ENCODE results near the gene AGER. TPM values are rescaled to one million over a fixed set of nuclear protein-coding genes. Genes with fewer than 3 reads are reported as not detected.

AGER gene
- total RNA-seq, 2 donors from 2014 or later, result 29.8 to 35.2 TPM

DNA sequence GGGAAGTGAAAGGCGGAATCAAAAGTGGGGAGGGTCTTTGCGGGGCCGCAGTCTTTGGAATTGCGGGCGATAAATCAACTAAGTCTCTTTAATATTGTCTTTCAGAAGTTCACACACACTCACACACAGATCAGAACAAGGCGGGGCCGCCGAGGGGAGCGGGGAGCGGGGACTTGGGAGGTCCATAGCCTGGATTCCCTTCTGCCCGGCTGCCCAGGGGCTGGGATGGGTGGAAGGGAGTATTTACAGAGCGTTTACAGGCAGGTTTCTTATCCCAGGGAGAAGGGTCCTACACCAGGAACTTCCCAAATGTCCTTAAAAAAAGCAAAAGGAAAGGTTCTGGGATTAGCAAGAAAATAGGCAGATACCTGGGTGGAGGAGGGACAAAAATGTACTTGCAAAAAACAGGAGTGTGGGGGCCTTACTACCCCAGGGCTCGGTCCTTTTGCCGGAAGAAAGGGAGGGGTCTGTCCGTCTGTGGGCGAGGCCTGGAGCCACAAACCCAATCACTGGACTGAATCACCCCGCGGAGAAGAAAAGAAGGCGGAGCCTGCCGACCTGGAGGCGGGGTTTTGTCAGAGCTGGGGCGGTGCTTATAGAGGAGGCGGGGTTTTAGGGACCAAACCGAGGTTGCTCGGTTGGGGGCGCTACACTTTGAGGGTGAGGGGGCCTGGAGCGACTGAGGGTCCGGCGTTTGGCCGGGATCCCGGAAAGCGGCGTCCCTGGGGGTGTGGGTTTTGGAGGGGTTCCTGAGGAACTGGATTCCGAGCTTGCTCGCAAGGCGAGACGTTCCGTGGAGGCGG lies 35.6 kb downstream of the AGER start:
- Mint-ChIP-seq H3K4me1 (peaks cover 56% of the 10 kb centered on the region), H3K4me3 (peak overlapping the region; percentile 27), H3K36me3 (ENCODE audit: low read depth) (no peaks in the 10 kb centered on the region), H3K9me3 (no peaks in the 10 kb centered on the region), H3K27ac (no peak overlapping the region), H3K27me3 (ENCODE audit: insufficient read depth) (peaks cover 32% of the 10 kb centered on the region)
- Histone ChIP-seq H3K9ac (ENCODE audit: extremely low read depth, low read length, poor library complexity, severe bottlenecking) (no peak overlapping the region), H3K27ac (ENCODE audit: low read depth, low read length) (no peak overlapping the region), H3K36me3 (ENCODE audit: control insufficient read depth, insufficient read depth, low read length) (no peaks in the 10 kb centered on the region), H3K4me1 (ENCODE audit: control insufficient read depth, insufficient read depth, low read length) (peaks cover 14% of the 10 kb centered on the region), H3K4me3 (ENCODE audit: low read length) (no peak overlapping the region), H3K27me3 (ENCODE audit: control insufficient read depth, insufficient read depth, low read length, poor library complexity, severe bottlenecking) (no peaks in the 10 kb centered on the region), H3K9me3 (ENCODE audit: control insufficient read depth, low read length) (no peaks in the 10 kb centered on the region)
- peak; percentile 94 for DNase-seq
- TF ChIP-seq, protein P1, sequence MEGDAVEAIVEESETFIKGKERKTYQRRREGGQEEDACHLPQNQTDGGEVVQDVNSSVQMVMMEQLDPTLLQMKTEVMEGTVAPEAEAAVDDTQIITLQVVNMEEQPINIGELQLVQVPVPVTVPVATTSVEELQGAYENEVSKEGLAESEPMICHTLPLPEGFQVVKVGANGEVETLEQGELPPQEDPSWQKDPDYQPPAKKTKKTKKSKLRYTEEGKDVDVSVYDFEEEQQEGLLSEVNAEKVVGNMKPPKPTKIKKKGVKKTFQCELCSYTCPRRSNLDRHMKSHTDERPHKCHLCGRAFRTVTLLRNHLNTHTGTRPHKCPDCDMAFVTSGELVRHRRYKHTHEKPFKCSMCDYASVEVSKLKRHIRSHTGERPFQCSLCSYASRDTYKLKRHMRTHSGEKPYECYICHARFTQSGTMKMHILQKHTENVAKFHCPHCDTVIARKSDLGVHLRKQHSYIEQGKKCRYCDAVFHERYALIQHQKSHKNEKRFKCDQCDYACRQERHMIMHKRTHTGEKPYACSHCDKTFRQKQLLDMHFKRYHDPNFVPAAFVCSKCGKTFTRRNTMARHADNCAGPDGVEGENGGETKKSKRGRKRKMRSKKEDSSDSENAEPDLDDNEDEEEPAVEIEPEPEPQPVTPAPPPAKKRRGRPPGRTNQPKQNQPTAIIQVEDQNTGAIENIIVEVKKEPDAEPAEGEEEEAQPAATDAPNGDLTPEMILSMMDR (conservative IDR thresholded peaks at IDR 0.05), result no peak
- 93 to 98% methylated on average over 11 to 39 of the region's 39 CpGs for WGBS, 2 experiments (ENCODE audit: insufficient coverage in 1 of 2, insufficient read length in 1 of 2)

DNA sequence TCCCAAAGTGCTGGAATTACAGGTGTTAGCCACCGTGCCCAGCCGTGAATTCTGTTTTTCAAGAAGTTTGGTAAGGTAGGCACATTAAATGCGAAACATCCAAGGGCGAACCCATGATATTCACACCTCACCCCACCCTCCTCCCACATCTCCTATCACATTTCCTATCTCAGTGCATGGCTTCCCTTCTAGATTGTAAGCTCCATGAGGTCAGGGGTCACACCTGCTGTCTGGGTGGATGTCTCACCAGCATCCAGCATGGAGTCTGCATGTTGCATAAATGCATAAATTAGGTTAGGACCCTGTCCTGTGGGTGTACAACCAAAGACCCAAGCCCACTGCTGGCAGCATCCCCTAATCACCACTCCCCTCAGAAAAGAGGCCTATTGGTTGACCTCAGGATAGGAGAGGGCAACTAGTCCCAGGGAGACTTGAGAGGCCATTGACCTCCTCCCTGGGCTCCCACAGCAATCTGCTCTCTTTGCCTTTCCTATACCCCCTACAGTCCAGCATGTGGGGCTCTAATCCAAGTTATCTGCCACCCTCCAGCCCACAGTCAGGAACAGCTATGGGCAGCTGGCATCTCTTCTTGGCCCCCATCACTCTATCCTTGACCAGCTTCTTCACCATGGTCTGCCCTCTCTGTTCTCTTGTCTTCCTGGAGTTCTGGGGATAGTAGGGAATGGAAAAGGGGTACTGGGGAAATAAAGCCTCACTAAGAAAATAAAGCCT lies 36.5 kb downstream of the AGER start:
- H3K9me3 Mint-ChIP-seq, result no peaks in the 10 kb centered on the region
- DNase-seq, result no peak
- H3K27me3 ChIP-seq (ENCODE audit: control insufficient read depth, insufficient read depth, low read length, poor library complexity, severe bottlenecking), result no peaks in the 10 kb centered on the region
- H3K4me1 Mint-ChIP-seq, result peaks cover 49% of the 10 kb centered on the region
- H3K9me3 ChIP-seq (ENCODE audit: control insufficient read depth, low read length), result no peaks in the 10 kb centered on the region
- peaks cover 9% of the 10 kb centered on the region for H3K4me1 ChIP-seq (ENCODE audit: control insufficient read depth, insufficient read depth, low read length)
- WGBS, 2 experiments (ENCODE audit: insufficient coverage in 1 of 2, insufficient read length in 1 of 2), result 87 to 88% methylated on average over 2 to 4 of the region's 4 CpGs
- H3K4me3 Mint-ChIP-seq, result no peak overlapping the region
- TF ChIP-seq, protein P1 (conservative IDR thresholded peaks at IDR 0.05), result no peak
- H3K36me3 Mint-ChIP-seq (ENCODE audit: low read depth), result no peaks in the 10 kb centered on the region
- H3K36me3 ChIP-seq (ENCODE audit: control insufficient read depth, insufficient read depth, low read length), result no peaks in the 10 kb centered on the region
- no peak overlapping the region for H3K27ac ChIP-seq (ENCODE audit: low read depth, low read length)
- no peak overlapping the region for H3K9ac ChIP-seq (ENCODE audit: extremely low read depth, low read length, poor library complexity, severe bottlenecking)
- H3K27me3 Mint-ChIP-seq (ENCODE audit: insufficient read depth), result peaks cover 27% of the 10 kb centered on the region
- no peak overlapping the region for H3K27ac Mint-ChIP-seq
- no peak overlapping the region for H3K4me3 ChIP-seq (ENCODE audit: low read length)

DNA sequence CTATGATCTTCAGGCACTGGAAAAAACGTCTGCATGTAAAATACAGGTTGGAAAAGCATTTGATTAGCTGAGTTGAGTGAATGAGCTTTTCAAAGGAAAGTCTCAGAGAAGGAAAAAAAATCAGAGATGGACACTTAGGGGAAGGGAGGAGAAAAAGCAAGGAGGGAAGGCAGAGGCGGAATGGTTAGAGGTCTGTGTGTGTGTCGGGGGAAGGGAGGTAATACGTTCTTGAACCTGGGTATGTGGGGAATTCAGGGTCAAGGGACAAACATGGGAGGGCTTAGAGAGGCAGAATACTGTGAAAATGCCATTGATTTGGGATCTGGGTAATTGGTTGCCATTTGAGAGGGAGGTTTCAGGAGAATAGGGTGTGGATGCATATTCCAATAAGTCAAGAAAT lies 37.4 kb downstream of the AGER start:
- TF ChIP-seq, protein P1 (conservative IDR thresholded peaks at IDR 0.05), result no peak
- peak overlapping the region; percentile 87 for H3K27ac Mint-ChIP-seq
- peak; percentile 61 for DNase-seq
- Histone ChIP-seq H3K9me3 (ENCODE audit: control insufficient read depth, low read length) (no peaks in the 10 kb centered on the region), H3K27me3 (ENCODE audit: control insufficient read depth, insufficient read depth, low read length, poor library complexity, severe bottlenecking) (no peaks in the 10 kb centered on the region), H3K4me3 (ENCODE audit: low read length) (peak overlapping the region; percentile 50), H3K36me3 (ENCODE audit: control insufficient read depth, insufficient read depth, low read length) (no peaks in the 10 kb centered on the region), H3K9ac (ENCODE audit: extremely low read depth, low read length, poor library complexity, severe bottlenecking) (peak overlapping the region; percentile 45), H3K27ac (ENCODE audit: low read depth, low read length) (no peak overlapping the region), H3K4me1 (ENCODE audit: control insufficient read depth, insufficient read depth, low read length) (peaks cover 3% of the 10 kb centered on the region)
- peaks cover 49% of the 10 kb centered on the region for H3K4me1 Mint-ChIP-seq
- peak overlapping the region; percentile 2 for H3K4me3 Mint-ChIP-seq
- H3K36me3 Mint-ChIP-seq (ENCODE audit: low read depth), result no peaks in the 10 kb centered on the region
- H3K27me3 Mint-ChIP-seq (ENCODE audit: insufficient read depth), result peaks cover 24% of the 10 kb centered on the region
- H3K9me3 Mint-ChIP-seq, result no peaks in the 10 kb centered on the region
- 40 to 55% methylated on average over 4 of the region's 4 CpGs for WGBS, 2 experiments (ENCODE audit: insufficient coverage in 1 of 2, insufficient read length in 1 of 2)

All from endodermal cell (in vitro differentiated cells).